Loucy (cell line): Measurements from ENCODE around the gene SORBS1.
"Not testable (repeated sequence)": the region's sequence is repeated elsewhere in the genome, so short reads cannot be mapped to it uniquely, and the experiment has no call there.

ENCODE experiments used
- EZH2phosphoT487 ChIP-seq: fragments of 200-600 bp; IDR thresholded peaks from 2 replicates; pipeline ENCODE4 v1.6.1; 2018; ENCODE audit warnings: antibody characterized with exemption, mild to moderate bottlenecking, moderate library complexity, borderline replicate concordance
- TF ChIP-seq, protein P1 (sequence below): fragments of 200-600 bp; sonication (generic); conservative IDR thresholded peaks from 2 replicates; pipeline ENCODE4 v1.5.1; 2014; ENCODE audit warnings: mild to moderate bottlenecking, antibody characterized with exemption, low read length

DNA sequence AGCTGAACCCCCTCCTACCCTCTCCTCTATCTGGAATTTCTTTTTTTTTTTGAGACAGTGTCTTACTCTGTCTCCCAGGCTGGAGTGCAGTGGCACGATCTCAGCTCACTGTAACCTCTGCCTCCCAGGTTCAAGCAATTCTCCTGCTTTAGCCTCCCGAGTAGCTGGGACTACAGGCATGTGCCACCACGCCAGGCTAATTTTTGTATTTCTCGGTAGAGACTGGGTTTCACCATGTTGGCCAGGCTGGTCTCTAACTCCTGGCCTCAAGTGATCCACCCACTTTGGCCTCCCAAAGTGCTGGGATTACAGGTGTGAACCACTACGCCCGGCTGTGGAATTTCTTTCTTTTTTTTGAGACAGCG is 213.8 kb downstream of the SORBS1 start:
- TF ChIP-seq, protein P1, sequence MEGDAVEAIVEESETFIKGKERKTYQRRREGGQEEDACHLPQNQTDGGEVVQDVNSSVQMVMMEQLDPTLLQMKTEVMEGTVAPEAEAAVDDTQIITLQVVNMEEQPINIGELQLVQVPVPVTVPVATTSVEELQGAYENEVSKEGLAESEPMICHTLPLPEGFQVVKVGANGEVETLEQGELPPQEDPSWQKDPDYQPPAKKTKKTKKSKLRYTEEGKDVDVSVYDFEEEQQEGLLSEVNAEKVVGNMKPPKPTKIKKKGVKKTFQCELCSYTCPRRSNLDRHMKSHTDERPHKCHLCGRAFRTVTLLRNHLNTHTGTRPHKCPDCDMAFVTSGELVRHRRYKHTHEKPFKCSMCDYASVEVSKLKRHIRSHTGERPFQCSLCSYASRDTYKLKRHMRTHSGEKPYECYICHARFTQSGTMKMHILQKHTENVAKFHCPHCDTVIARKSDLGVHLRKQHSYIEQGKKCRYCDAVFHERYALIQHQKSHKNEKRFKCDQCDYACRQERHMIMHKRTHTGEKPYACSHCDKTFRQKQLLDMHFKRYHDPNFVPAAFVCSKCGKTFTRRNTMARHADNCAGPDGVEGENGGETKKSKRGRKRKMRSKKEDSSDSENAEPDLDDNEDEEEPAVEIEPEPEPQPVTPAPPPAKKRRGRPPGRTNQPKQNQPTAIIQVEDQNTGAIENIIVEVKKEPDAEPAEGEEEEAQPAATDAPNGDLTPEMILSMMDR: not testable (repeated sequence)
- not testable (repeated sequence) for TF ChIP-seq EZH2phosphoT487
